Hepatocyte (in vitro differentiated cells): Measurements from ENCODE around the gene ZNF746. TPM values are rescaled to one million over a fixed set of nuclear protein-coding genes. Genes with fewer than 3 reads are reported as not detected.

Experiments
- DNase-seq: peaks from one replicate; pipeline ENCODE4 v3.0.0-alpha.2; 2016; ENCODE audit warnings: low spot score
- H2AFZ ChIP-seq: fragments of 200-600 bp; sonication (generic); 2 replicates; pipeline ENCODE4 v1.6.0; 2016; ENCODE audit warnings: antibody characterized with exemption, mild to moderate bottlenecking
- H3K27ac ChIP-seq: fragments of 200-600 bp; sonication (generic); 2 replicates; pipeline ENCODE4 v1.5.1; 2016; ENCODE audit warnings: mild to moderate bottlenecking
- H3K27me3 ChIP-seq: fragments of 200-600 bp; sonication (generic); 2 replicates; pipeline ENCODE4 v1.6.1; 2016
- H3K36me3 ChIP-seq: fragments of 200-600 bp; sonication (generic); replicated peaks from 2 replicates; pipeline ENCODE4 v1.5.1; 2016; ENCODE audit warnings: low read depth; ENCODE audit not compliant: insufficient read depth
- H3K4me1 ChIP-seq: fragments of 200-600 bp; sonication (generic); 2 replicates; pipeline ENCODE4 v1.5.1; 2016; ENCODE audit warnings: mild to moderate bottlenecking, moderate library complexity; ENCODE audit not compliant: insufficient read depth
- H3K4me2 ChIP-seq: fragments of 200-600 bp; sonication (generic); 2 replicates; pipeline ENCODE4 v1.6.0; 2016
- H3K4me3 ChIP-seq: fragments of 200-600 bp; sonication (generic); 2 replicates; pipeline ENCODE4 v1.5.1; 2016; ENCODE audit warnings: mild to moderate bottlenecking
- H3K79me2 ChIP-seq: fragments of 200-600 bp; sonication (generic); 2 replicates; pipeline ENCODE4 v1.6.0; 2017; ENCODE audit warnings: mild to moderate bottlenecking
- H3K9me2 ChIP-seq: fragments of 200-600 bp; sonication (generic); replicated peaks from 2 replicates; pipeline ENCODE4 v1.6.0; 2017; ENCODE audit warnings: mild to moderate bottlenecking; ENCODE audit not compliant: insufficient read depth
- H3K9me3 ChIP-seq: fragments of 200-600 bp; sonication (generic); 2 replicates; pipeline ENCODE4 v1.5.1; 2016; ENCODE audit warnings: low read depth, mild to moderate bottlenecking
- H4K20me1 ChIP-seq: fragments of 200-600 bp; sonication (generic); 2 replicates; pipeline ENCODE4 v1.6.0; 2016; ENCODE audit warnings: mild to moderate bottlenecking; ENCODE audit not compliant: insufficient read depth, poor library complexity, severe bottlenecking
- EZH2 ChIP-seq: fragments of 200-600 bp; sonication (generic); IDR thresholded peaks from 2 replicates; pipeline ENCODE4 v1.6.1; 2016; ENCODE audit warnings: antibody characterized with exemption, mild to moderate bottlenecking, borderline replicate concordance
- EZH2phosphoT487 ChIP-seq: fragments of 200-600 bp; sonication (generic); IDR thresholded peaks from one replicate; pipeline ENCODE4 v1.6.1; 2018; ENCODE audit warnings: antibody characterized with exemption, mild to moderate bottlenecking, low read depth, moderate library complexity; ENCODE audit not compliant: unreplicated experiment, severe bottlenecking
- WGBS: methylation state at CpG from one replicate; pipeline ENCODE4 v1.1.6; 2016; ENCODE audit warnings: low lambda C conversion rate; ENCODE audit errors: missing lambda C conversion rate; 5-methylcytosine and 5-hydroxymethylcytosine counted together
- polyA plus RNA-seq: library from polyadenylated mRNA; unstranded; fragments of >200 nt; fragmentation: Nextera tagmentation; extraction: Ambion mirVana; gene quantifications from 2 replicates; pipeline ENCODE4 v1.2.1, GENCODE V29; 2016
- total RNA-seq: library from RNA; depleted of rRNA; stranded (reverse); fragments of >200 nt; gene quantifications from 2 replicates; pipeline ENCODE4 v1.2.3, GENCODE V29; 2014
- TF ChIP-seq, protein P1 (sequence below): fragments of 200-600 bp; sonication (generic); IDR thresholded peaks from 2 replicates; pipeline ENCODE4 v1.5.1; 2016; ENCODE audit warnings: antibody characterized with exemption, mild to moderate bottlenecking; ENCODE audit not compliant: poor library complexity

The ZNF746 gene
- total and polyA plus RNA-seq, 2 experiments from 2014 or later: 12.2 to 15.6 TPM

DNA sequence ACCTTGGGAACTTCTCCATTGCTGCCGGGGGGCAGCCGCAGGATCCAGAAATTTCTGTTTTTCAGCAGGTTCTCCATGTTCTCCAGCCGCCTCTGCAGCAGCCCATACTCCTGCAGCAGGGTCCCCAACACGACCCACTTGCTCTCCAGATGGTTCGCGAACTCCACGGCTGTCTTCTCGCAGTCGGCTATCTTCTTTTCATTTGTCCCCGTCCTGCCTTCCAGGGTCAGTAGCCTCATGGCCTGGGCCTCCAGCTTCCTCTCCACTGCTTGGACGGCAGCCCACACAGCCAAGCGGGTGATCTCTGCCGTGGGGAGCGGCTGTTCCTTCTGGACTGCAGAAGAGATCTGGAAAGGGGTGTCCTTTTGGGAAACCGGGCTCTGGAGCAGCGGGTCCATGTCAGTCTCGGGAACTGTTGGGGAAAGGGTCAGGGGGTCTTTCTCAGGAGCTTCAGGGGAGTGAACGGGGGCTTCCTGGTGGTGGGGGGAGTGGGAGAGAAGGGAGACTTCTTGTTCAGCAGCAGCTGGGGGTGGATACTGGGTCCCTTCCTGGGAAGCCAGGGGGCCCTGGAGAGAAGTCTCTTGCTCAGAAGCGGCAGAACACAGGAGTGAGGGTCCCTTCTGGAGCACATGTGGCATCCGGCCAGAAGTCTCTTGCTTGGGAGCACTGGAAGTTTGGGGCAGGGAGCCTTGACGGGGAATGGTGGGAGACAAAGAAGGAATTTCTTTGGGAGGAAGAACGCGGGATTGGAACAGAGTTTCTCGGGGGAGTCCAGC is 42.2 kb downstream of the ZNF746 start:
- DNase-seq: no peak
- H3K4me1 ChIP-seq: peaks cover 5% of the 10 kb centered on the region
- WGBS: 96% methylated on average over 24 of the region's 24 CpGs
- peaks cover 6% of the 10 kb centered on the region for H4K20me1 ChIP-seq
- no peaks in the 10 kb centered on the region for H3K9me3 ChIP-seq
- no peaks in the 10 kb centered on the region for H3K9me2 ChIP-seq
- H3K36me3 ChIP-seq: no peaks in the 10 kb centered on the region
- H2AFZ ChIP-seq: no peak overlapping the region
- peaks cover 29% of the 10 kb centered on the region for H3K79me2 ChIP-seq
- H3K4me2 ChIP-seq: no peak overlapping the region
- no peaks in the 10 kb centered on the region for H3K27me3 ChIP-seq
- H3K27ac ChIP-seq: no peak overlapping the region
- TF ChIP-seq, protein P1, sequence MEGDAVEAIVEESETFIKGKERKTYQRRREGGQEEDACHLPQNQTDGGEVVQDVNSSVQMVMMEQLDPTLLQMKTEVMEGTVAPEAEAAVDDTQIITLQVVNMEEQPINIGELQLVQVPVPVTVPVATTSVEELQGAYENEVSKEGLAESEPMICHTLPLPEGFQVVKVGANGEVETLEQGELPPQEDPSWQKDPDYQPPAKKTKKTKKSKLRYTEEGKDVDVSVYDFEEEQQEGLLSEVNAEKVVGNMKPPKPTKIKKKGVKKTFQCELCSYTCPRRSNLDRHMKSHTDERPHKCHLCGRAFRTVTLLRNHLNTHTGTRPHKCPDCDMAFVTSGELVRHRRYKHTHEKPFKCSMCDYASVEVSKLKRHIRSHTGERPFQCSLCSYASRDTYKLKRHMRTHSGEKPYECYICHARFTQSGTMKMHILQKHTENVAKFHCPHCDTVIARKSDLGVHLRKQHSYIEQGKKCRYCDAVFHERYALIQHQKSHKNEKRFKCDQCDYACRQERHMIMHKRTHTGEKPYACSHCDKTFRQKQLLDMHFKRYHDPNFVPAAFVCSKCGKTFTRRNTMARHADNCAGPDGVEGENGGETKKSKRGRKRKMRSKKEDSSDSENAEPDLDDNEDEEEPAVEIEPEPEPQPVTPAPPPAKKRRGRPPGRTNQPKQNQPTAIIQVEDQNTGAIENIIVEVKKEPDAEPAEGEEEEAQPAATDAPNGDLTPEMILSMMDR: no peak
- TF ChIP-seq EZH2 (no peak), EZH2phosphoT487 (no peak)
- no peak overlapping the region for H3K4me3 ChIP-seq

DNA sequence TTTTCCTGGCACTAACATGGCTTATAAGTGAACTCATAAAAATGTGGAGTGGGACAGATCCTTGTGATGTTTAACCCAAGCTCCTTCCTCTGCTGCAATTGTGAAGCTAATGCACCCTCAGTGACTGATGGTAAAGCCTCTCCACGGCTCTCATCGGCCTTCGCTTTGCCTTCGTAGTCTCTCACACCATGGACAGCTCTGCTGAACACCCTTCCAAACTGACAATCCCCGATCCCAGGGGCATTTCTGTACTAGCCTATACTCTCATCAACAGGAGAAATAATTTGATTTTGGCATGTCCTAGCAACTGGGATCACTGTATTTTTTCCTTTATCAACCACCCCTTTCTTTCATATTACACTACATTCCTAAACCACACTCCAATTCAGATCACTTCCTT is 42.9 kb downstream of the ZNF746 start:
- 96% methylated on average over 5 of the region's 5 CpGs for WGBS
- Histone ChIP-seq H3K4me3 (no peak overlapping the region), H3K4me2 (no peak overlapping the region), H3K4me1 (peaks cover 5% of the 10 kb centered on the region), H3K27ac (no peak overlapping the region), H3K36me3 (no peaks in the 10 kb centered on the region), H3K9me3 (no peaks in the 10 kb centered on the region), H3K79me2 (peaks cover 29% of the 10 kb centered on the region), H3K9me2 (no peaks in the 10 kb centered on the region), H2AFZ (no peak overlapping the region), H4K20me1 (peaks cover 6% of the 10 kb centered on the region), H3K27me3 (no peaks in the 10 kb centered on the region)
- TF ChIP-seq EZH2phosphoT487: no peak
- TF ChIP-seq, protein P1: no peak
- TF ChIP-seq EZH2: no peak
- DNase-seq: no peak

DNA sequence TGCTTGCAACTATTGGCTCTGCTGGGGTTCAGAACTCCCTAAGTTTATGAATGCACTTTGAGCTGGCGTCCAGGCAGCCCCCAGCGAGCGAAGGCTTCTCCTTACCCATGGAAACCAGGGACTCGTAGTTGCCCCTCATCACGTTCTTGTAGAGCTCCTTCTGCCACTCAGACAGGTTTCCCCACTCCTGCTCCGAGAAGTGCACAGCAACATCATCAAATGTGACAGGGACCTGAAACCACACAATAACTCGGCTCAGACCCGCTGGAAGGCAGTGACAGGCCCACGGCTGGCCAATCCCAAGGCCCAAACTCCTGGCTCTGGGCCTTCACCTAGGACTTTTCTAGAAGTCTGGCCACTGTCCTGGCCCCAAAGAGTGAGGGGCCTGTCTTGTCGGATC is 43.6 kb downstream of the ZNF746 start:
- TF ChIP-seq, protein P1: no peak
- TF ChIP-seq EZH2phosphoT487 (no peak), EZH2 (no peak)
- Histone ChIP-seq H3K4me1 (peaks cover 2% of the 10 kb centered on the region), H3K9me2 (no peaks in the 10 kb centered on the region), H4K20me1 (peaks cover 6% of the 10 kb centered on the region), H3K27me3 (no peaks in the 10 kb centered on the region), H3K36me3 (no peaks in the 10 kb centered on the region), H3K27ac (no peak overlapping the region), H3K4me2 (no peak overlapping the region), H3K79me2 (peaks cover 23% of the 10 kb centered on the region), H3K9me3 (no peaks in the 10 kb centered on the region), H2AFZ (no peak overlapping the region), H3K4me3 (no peak overlapping the region)
- WGBS: 97% methylated on average over 10 of the region's 10 CpGs
- no peak for DNase-seq
